DOHH2 (cell line): ENCODE results near the gene HYDIN.

Experiments used
- H3F3A ChIP-seq: fragments of 200-600 bp; sonication (generic), shearing (Covaris generic); 2 replicates; pipeline ENCODE4 v1.6.0; 2016; ENCODE audit warnings: antibody characterized with exemption, mild to moderate bottlenecking; ENCODE audit not compliant: control insufficient read depth, insufficient read depth
- H3K27ac ChIP-seq: fragments of 200-600 bp; sonication (generic); 2 replicates; pipeline ENCODE4 v1.5.1; 2014; ENCODE audit warnings: low read depth, mild to moderate bottlenecking, low read length, moderate library complexity
- H3K27me3 ChIP-seq: fragments of 200-600 bp; sonication (generic); 2 replicates; pipeline ENCODE4 v1.6.1; 2014; ENCODE audit warnings: mild to moderate bottlenecking, low read length, mixed read lengths; ENCODE audit not compliant: control insufficient read depth
- H3K36me3 ChIP-seq: fragments of 200-600 bp; sonication (generic); 2 replicates; pipeline ENCODE4 v1.6.1; 2014; ENCODE audit warnings: mild to moderate bottlenecking, low read length, moderate library complexity, mixed read lengths; ENCODE audit not compliant: control insufficient read depth
- H3K4me1 ChIP-seq: fragments of 200-600 bp; sonication (generic); 2 replicates; pipeline ENCODE4 v1.6.1; 2014; ENCODE audit warnings: mild to moderate bottlenecking, low read length, mixed read lengths; ENCODE audit not compliant: control insufficient read depth
- H3K4me2 ChIP-seq: fragments of 200-600 bp; sonication (generic); 2 replicates; pipeline ENCODE4 v1.6.0; 2014; ENCODE audit warnings: mild to moderate bottlenecking, low read length, moderate library complexity
- H3K4me3 ChIP-seq: fragments of 200-600 bp; sonication (generic); 2 replicates; pipeline ENCODE4 v1.5.1; 2014; ENCODE audit warnings: mild to moderate bottlenecking, low read length, mixed read lengths
- H3K79me2 ChIP-seq: fragments of 200-600 bp; sonication (generic); 2 replicates; pipeline ENCODE4 v1.6.1; 2014; ENCODE audit warnings: mild to moderate bottlenecking, low read length, mixed read lengths; ENCODE audit not compliant: control insufficient read depth
- H3K9me2 ChIP-seq: fragments of 200-600 bp; sonication (generic); replicated peaks from 2 replicates; pipeline ENCODE4 v1.6.1; 2014; ENCODE audit warnings: mild to moderate bottlenecking, low read length, mixed read lengths; ENCODE audit not compliant: control insufficient read depth
- H3K9me3 ChIP-seq: fragments of 200-600 bp; sonication (generic); 2 replicates; pipeline ENCODE4 v1.6.1; 2014; ENCODE audit warnings: antibody characterized with exemption, low read length, mixed read lengths; ENCODE audit not compliant: control insufficient read depth, insufficient read depth
- H4K20me1 ChIP-seq: fragments of 200-600 bp; sonication (generic); 2 replicates; pipeline ENCODE4 v1.6.0; 2014; ENCODE audit warnings: low read depth, mild to moderate bottlenecking, antibody characterized with exemption, low read length, moderate library complexity; ENCODE audit not compliant: control insufficient read depth, insufficient read depth
- EZH2phosphoT487 ChIP-seq: fragments of 200-600 bp; sonication (generic); IDR thresholded peaks from 2 replicates; pipeline ENCODE4 v1.6.1; 2017; ENCODE audit warnings: borderline replicate concordance, mild to moderate bottlenecking, antibody characterized with exemption, low read length, moderate library complexity, mixed read lengths
- TF ChIP-seq, protein P1 (sequence below): fragments of 200-600 bp; sonication (generic); IDR thresholded peaks from one replicate; pipeline ENCODE4 v1.5.1; 2014; ENCODE audit warnings: antibody characterized with exemption, mild to moderate bottlenecking, low read depth, low read length; ENCODE audit not compliant: poor library complexity, severe bottlenecking

HYDIN gene

DNA sequence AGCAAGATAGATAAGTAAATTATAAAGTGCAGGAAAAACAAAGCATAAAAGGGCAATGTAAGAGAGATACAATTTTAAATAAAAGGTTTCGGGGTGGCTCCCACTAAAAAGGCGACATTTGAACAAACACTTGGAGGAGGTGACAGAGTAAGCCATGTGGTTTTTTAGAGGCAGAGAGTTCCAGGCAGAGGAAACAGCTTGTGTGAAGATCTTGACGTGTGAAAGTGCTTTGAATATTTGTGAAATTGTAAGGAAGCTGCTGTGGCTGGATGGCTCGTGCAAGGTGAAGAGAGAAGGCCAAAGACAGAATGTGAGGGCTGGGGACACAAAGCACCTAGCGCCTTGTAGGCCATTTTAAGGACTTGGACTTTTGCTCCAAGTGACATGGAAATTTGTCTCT is 28.6 kb upstream of the HYDIN start:
- no peak overlapping the region for H3K4me3 ChIP-seq
- H3K27ac ChIP-seq = no peak overlapping the region
- H3K4me2 ChIP-seq = no peak overlapping the region
- no peaks in the 10 kb centered on the region for H3K4me1 ChIP-seq
- H3K9me3 ChIP-seq = no peaks in the 10 kb centered on the region
- no peaks in the 10 kb centered on the region for H3K9me2 ChIP-seq
- H3K79me2 ChIP-seq = no peaks in the 10 kb centered on the region
- no peak for TF ChIP-seq EZH2phosphoT487
- TF ChIP-seq, protein P1, sequence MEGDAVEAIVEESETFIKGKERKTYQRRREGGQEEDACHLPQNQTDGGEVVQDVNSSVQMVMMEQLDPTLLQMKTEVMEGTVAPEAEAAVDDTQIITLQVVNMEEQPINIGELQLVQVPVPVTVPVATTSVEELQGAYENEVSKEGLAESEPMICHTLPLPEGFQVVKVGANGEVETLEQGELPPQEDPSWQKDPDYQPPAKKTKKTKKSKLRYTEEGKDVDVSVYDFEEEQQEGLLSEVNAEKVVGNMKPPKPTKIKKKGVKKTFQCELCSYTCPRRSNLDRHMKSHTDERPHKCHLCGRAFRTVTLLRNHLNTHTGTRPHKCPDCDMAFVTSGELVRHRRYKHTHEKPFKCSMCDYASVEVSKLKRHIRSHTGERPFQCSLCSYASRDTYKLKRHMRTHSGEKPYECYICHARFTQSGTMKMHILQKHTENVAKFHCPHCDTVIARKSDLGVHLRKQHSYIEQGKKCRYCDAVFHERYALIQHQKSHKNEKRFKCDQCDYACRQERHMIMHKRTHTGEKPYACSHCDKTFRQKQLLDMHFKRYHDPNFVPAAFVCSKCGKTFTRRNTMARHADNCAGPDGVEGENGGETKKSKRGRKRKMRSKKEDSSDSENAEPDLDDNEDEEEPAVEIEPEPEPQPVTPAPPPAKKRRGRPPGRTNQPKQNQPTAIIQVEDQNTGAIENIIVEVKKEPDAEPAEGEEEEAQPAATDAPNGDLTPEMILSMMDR = no peak
- peaks cover 8% of the 10 kb centered on the region for H3K27me3 ChIP-seq
- no peaks in the 10 kb centered on the region for H3F3A ChIP-seq
- no peaks in the 10 kb centered on the region for H4K20me1 ChIP-seq
- H3K36me3 ChIP-seq = no peaks in the 10 kb centered on the region

DNA sequence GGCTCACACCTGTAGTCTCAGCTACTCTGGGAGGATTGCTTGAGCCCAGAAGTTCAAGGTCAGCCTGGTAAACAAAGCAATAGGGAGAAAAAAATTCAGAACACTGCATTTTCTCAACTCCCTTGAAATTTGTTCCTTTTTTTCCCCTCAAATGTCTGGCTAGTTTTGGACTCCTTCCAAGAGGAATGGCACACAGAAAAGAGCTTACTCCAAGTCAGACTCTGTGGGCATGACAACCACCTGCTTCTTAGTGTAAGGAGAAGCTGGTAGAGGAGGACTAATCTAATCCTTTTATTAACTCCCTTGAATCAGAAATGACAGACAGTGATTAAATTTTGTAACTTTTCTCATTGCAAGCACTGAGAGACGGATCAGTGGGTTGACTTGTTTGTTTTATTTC is 27.9 kb upstream of the HYDIN start:
- Histone ChIP-seq H3K9me2 (no peaks in the 10 kb centered on the region), H3K4me2 (no peak overlapping the region), H4K20me1 (no peaks in the 10 kb centered on the region), H3K27ac (no peak overlapping the region), H3K9me3 (no peaks in the 10 kb centered on the region), H3F3A (no peaks in the 10 kb centered on the region), H3K79me2 (no peaks in the 10 kb centered on the region), H3K4me1 (no peaks in the 10 kb centered on the region), H3K27me3 (peaks cover 7% of the 10 kb centered on the region; the same call in 1 of the 2 replicates), H3K36me3 (no peaks in the 10 kb centered on the region), H3K4me3 (no peak overlapping the region)
- TF ChIP-seq, protein P1 = no peak
- TF ChIP-seq EZH2phosphoT487 = no peak

- H3K79me2 ChIP-seq = no peaks in the 10 kb centered on the region
- H3F3A ChIP-seq = no peaks in the 10 kb centered on the region
- H3K27ac ChIP-seq = no peak overlapping the region
- H3K9me3 ChIP-seq = no peaks in the 10 kb centered on the region
- no peak overlapping the region for H3K4me2 ChIP-seq
- H3K9me2 ChIP-seq = no peaks in the 10 kb centered on the region
- H3K4me3 ChIP-seq = no peak overlapping the region
- TF ChIP-seq EZH2phosphoT487 = no peak
- TF ChIP-seq, protein P1 = no peak
- no peaks in the 10 kb centered on the region for H3K36me3 ChIP-seq
- H3K27me3 ChIP-seq = peaks cover 7% of the 10 kb centered on the region; the same call in 1 of the 2 replicates
- no peaks in the 10 kb centered on the region for H3K4me1 ChIP-seq
- no peaks in the 10 kb centered on the region for H4K20me1 ChIP-seq
These were observed 27.2 kb upstream of the HYDIN start for GRCh38 chr16:71257768-71258167.
